GM19438 (cell line): Measurements from ENCODE around the gene PECR.
"Not testable (repeated sequence)": the region's sequence is repeated elsewhere in the genome, so short reads cannot be mapped to it uniquely, and the experiment has no call there.

Experiments
- ATAC-seq: cut with Tn5 transposase; IDR thresholded peaks from one replicate; pipeline ENCODE4 v1.9.1; 2021; ENCODE audit warnings: low read depth; ENCODE audit not compliant: unreplicated experiment

Gene PECR

DNA sequence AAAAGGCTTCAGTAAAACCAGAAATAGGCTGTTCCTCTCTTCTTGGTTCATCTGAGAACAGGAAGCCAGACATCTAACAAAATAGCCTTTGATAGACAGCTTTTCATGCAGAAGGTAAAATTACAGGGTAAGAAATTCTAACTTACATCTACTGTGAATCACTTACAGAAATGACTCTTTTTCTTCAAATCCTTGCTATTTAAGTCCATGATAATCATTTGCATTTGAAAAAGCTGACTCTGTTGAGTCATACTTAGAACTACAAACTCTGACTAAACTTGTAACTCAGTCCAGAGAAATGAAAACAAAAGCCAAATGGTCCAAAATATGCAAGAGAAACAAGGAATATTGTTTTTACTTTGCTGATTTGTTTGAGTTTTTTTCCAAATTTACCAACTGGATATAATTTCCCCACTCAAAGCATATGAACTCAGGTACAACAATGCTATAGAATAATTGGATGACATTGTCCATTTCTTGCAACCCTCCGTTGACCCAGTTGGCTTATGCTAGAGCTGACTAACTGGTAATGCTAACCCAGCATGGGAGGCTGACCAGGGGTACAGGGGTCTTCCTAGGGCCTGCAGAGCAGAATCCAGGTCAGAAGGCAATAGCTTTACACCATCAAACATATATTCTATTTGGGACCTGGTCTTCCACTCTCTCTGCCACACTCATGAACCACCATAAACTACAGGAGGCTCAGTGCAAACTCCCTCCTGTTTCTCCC, 49.5 kb downstream of the PECR start:
- ATAC-seq: peak; percentile 64

- ATAC-seq: no peak
Measured at GRCh38 chr2:216030216-216030615, 51.4 kb downstream of the PECR start.

- ATAC-seq: no peak
Measured at GRCh38 chr2:216029416-216030129, 52.0 kb downstream of the PECR start.

- no peak for ATAC-seq
Measured at GRCh38 chr2:216024779-216025336, 56.8 kb downstream of the PECR start.

GRCh38 chr2:216023055-216023648, 58.5 kb downstream of the PECR start:
- ATAC-seq: peak; percentile 92

GRCh38 chr2:216021768-216022565, 59.6 kb downstream of the PECR start:
- ATAC-seq: no peak

GRCh38 chr2:216018709-216019108, 62.9 kb downstream of the PECR start:
- no peak for ATAC-seq

- no peak for ATAC-seq
Measured at GRCh38 chr2:216017365-216017764, 64.2 kb downstream of the PECR start.

DNA sequence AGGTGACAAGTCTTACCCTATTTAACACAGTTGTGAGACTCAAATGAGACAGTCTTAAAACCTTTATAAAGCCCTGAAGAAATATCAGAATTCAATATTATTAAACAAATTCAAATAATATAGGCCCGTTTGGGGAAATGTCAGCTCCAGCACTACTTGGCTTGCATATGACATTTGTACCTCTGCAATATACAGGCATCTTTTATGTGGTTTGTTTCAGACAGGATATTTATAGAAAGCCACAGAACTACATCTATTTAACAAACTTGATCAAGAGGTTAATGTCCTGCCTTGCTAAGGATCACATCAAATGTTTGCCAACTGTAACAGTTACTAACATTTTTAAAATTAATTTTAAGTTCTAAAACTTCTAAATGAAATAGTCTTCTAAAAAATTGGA, 65.0 kb downstream of the PECR start:
- no peak for ATAC-seq

DNA sequence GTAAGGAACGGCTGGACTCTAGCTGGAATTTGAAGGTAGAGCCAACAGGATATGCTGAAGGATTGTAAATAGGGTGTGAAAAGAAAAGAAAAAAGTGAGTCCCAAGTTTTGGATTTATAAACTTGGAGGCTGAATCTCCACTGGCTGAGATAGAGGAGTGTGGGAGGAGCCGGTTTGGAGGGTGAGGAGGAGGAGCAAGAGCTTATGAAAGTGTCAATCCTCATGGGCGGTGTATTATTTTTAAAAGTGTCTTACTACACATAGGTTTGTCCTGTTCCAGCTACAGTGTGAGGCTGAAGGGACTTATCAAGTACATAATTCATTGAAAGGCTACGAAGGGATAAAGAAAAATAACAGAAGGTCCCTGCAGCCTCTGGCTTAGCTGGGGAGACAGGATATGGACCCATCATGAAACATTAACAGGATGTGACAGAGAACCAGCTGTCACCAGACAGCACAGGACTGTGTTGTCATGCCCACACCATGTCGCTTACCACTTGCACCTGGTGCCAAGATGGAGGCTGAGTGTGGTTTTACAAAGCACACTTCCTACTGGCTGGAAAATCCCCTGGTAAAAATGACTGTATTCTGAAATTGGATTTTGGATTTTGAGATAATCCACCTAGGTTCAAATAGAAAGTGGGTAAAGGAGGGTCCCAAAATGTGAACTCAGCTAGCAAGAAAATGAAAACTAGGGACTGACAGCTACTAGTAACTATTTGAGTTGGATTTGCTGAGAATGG, 65.7 kb downstream of the PECR start:
- peak; percentile 84 for ATAC-seq

DNA sequence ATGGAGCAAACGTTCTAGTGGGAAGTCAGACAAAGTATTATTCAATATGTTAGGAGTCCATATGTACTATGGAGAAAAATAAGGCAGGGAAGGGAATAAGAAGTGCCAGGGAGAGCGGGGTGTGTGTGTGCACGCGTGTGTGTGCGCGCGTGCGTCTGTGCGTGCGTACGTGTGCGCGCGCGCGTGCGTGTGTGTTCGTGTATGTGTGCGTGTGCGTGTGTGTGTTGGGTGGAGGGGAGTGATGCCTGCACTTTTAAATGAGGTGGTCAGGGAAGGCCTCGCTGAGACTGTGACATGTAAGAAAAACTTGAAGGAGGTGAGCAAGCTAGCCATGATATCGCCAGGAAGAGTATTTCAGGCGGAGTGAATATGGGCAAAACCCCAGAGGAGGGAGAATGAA, 66.6 kb downstream of the PECR start:
- ATAC-seq: no peak

GRCh38 chr2:216014006-216014405, 67.6 kb downstream of the PECR start:
- ATAC-seq: no peak

- peak; percentile 48 for ATAC-seq
Measured at GRCh38 chr2:216013080-216013909, 68.3 kb downstream of the PECR start, which contains the start of gene MREG. Gene MREG, minus strand, starts transcription at chr2:216013551. Its CDS starts 224 bp downstream, at chr2:216013327.

DNA sequence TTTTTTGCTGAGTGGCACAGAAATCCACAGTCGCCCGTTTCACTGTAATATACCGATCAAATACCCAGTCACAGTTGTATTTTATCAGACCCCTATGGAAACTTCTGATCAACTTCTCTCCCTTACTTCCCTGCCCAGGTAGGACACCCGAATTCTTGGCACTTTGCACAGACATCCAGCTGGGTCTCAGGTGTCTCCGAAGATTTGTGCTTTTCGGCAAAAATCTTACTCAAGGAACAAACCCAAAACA, 68.9 kb downstream of the PECR start:
- ATAC-seq: no peak

DNA sequence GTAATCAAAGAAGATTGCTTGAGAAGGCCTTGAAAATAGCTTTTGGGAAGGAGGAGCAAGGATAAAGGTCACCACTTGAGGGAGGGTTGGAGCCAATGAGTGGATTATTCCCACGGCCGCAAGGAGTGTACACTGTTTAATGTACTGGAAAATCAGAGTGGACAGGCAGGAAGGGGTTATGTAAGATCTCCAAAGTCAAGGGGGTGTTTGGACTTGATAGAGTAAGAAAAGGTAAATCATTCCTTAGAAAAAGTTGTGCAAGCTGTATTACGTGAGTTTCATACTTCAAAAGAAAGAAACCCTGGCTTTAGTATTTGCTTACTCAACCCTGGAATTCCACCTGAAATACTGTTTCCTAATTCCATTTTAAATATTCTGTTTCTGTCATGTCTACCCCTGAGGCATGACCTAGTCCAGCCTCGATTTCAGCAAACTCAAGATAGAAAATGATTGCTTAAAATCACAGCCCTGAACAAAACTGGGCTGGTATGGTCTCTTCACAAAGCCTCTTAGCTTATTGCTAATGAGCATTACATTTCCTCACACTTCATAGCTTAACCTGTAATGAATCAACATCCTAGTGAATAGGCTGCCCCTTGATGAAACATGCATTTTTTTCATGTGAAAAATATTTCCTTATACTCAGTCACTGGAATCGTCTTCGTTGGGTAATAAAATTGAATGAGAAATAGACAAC, 69.3 kb downstream of the PECR start:
- no peak for ATAC-seq

DNA sequence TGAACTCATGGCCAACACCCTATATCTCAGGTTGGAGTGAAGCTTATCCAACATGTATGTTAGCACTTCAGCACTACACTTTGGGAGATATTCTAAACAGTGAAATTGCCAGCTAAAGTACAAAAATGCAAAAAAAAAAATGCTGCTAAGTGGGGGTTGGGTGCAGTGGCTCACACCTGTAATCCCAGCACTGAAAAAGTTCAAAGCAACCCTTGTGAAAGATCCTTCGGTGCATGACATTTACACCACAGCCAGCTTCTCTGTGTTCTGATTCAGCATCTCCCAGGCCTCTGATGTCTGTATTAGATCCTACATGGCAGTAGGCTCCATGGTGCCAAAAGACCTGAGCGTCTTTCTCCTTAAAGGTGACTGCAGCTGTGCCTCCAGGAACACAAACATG, 72.4 kb downstream of the PECR start:
- ATAC-seq: not testable (repeated sequence)

- no peak for ATAC-seq
Measured at GRCh38 chr2:216008387-216008786, 73.2 kb downstream of the PECR start.

GRCh38 chr2:216006164-216006663, 75.4 kb downstream of the PECR start:
- ATAC-seq: no peak
